GM21717 (cell line): ENCODE measurements around the gene ANKRD6.

Experiments used
- ATAC-seq: cut with Tn5 transposase; IDR thresholded peaks from one replicate; pipeline ENCODE4 v1.9.1; 2021; ENCODE audit warnings: mild to moderate bottlenecking, moderate library complexity; ENCODE audit not compliant: unreplicated experiment

The ANKRD6 gene

GRCh38 chr6:89555806-89556205 lies 122.9 kb downstream of the ANKRD6 start:
- ATAC-seq = no peak

GRCh38 chr6:89559487-89559886 lies 126.5 kb downstream of the ANKRD6 start:
- ATAC-seq = no peak

- no peak for ATAC-seq
Observed at GRCh38 chr6:89562093-89562973, 129.4 kb downstream of the ANKRD6 start.

- ATAC-seq = no peak
Observed at GRCh38 chr6:89563866-89564265, 130.9 kb downstream of the ANKRD6 start.

GRCh38 chr6:89564752-89565427 lies 131.9 kb downstream of the ANKRD6 start:
- ATAC-seq = no peak

GRCh38 chr6:89566008-89566800 lies 133.3 kb downstream of the ANKRD6 start:
- ATAC-seq = no peak

GRCh38 chr6:89566930-89567629 lies 134.1 kb downstream of the ANKRD6 start:
- ATAC-seq = no peak

GRCh38 chr6:89567630-89568390 lies 134.9 kb downstream of the ANKRD6 start:
- ATAC-seq = no peak

GRCh38 chr6:89574910-89575561 lies 142.1 kb downstream of the ANKRD6 start:
- ATAC-seq = no peak

GRCh38 chr6:89575562-89575960 lies 142.6 kb downstream of the ANKRD6 start:
- no peak for ATAC-seq

GRCh38 chr6:89580997-89581666 lies 148.2 kb downstream of the ANKRD6 start:
- no peak for ATAC-seq

GRCh38 chr6:89581689-89582088 lies 148.7 kb downstream of the ANKRD6 start:
- ATAC-seq = no peak

- ATAC-seq = no peak
Observed at GRCh38 chr6:89582669-89583325, 149.8 kb downstream of the ANKRD6 start.

- no peak for ATAC-seq
Observed at GRCh38 chr6:89583559-89583958, 150.6 kb downstream of the ANKRD6 start.

- ATAC-seq = no peak
Observed at GRCh38 chr6:89584539-89584938, 151.6 kb downstream of the ANKRD6 start.

GRCh38 chr6:89585154-89585553 lies 152.2 kb downstream of the ANKRD6 start:
- no peak for ATAC-seq

GRCh38 chr6:89589297-89590025 lies 156.5 kb downstream of the ANKRD6 start:
- no peak for ATAC-seq

- no peak for ATAC-seq
Observed at GRCh38 chr6:89590133-89590532, 157.2 kb downstream of the ANKRD6 start.
